Measurements from ENCODE around the gene FMNL2. TPM values are rescaled to one million over a fixed set of nuclear protein-coding genes. Genes with fewer than 3 reads are reported as not detected.
"Not testable (repeated sequence)": the region's sequence is repeated elsewhere in the genome, so short reads cannot be mapped to it uniquely, and the experiment has no call there.

The FMNL2 gene
- total and polyA plus RNA-seq, 8 donors, result 7.8 to 100.0 (median 36.5) TPM

- H3K27ac ChIP-seq, result peak overlapping the region in 1 of 5 donors; percentile 6
- no peaks in the 10 kb centered on the region for H3K36me3 ChIP-seq
- H3K4me3 ChIP-seq, result peak overlapping the region in 1 of 4 donors; percentile 21
- TF ChIP-seq POLR2A (IDR thresholded peaks at IDR 0.05) (no peak), CTCF (IDR thresholded peaks at IDR 0.05) (no peak), EP300 (IDR thresholded peaks at IDR 0.05) (no peak), POLR2AphosphoS5 (IDR thresholded peaks at IDR 0.05) (no peak)
- no peaks in the 10 kb centered on the region for H3K9me3 ChIP-seq
- H3K27me3 ChIP-seq, result no peaks in the 10 kb centered on the region
- H3K4me1 ChIP-seq, result peaks cover 6 to 35% (median 21%) of the 10 kb centered on the region in 4 donors
- WGBS, 5 donors, result 36 to 56% (median 46%) methylated on average over 14 of the region's 14 CpGs
- DNase-seq, result peak in 1 of 2 donors; percentile 48
- intact Hi-C loops (cut with DNase I; ENCODE audit: low total_unique reads), result no loop called here
Observed at GRCh38 chr2:152518641-152519580, 183.9 kb downstream of the FMNL2 start.

GRCh38 chr2:152519581-152519952 is 184.6 kb downstream of the FMNL2 start:
- H3K27me3 ChIP-seq, result no peaks in the 10 kb centered on the region
- peak overlapping the region in 1 of 4 donors; percentile 21 for H3K4me3 ChIP-seq
- H3K36me3 ChIP-seq, result no peaks in the 10 kb centered on the region
- intact Hi-C loops (cut with DNase I; ENCODE audit: low total_unique reads), result no loop called here
- no peak overlapping the region for H3K27ac ChIP-seq
- TF ChIP-seq CTCF (IDR thresholded peaks at IDR 0.05) (no peak), POLR2A (IDR thresholded peaks at IDR 0.05) (no peak), POLR2AphosphoS5 (IDR thresholded peaks at IDR 0.05) (no peak), EP300 (IDR thresholded peaks at IDR 0.05) (no peak)
- no peaks in the 10 kb centered on the region for H3K9me3 ChIP-seq
- DNase-seq, result no peak
- peaks cover 6 to 35% (median 21%) of the 10 kb centered on the region in 4 donors for H3K4me1 ChIP-seq
- WGBS, 5 donors, result 13 to 33% (median 24%) methylated on average over 2 of the region's 2 CpGs

GRCh38 chr2:152520759-152521158 is 185.8 kb downstream of the FMNL2 start:
- no peaks in the 10 kb centered on the region for H3K36me3 ChIP-seq
- H3K4me3 ChIP-seq, result no peak overlapping the region
- no peaks in the 10 kb centered on the region for H3K27me3 ChIP-seq
- no peak for TF ChIP-seq CTCF (IDR thresholded peaks at IDR 0.05)
- TF ChIP-seq EP300 (IDR thresholded peaks at IDR 0.05), result no peak
- TF ChIP-seq POLR2A (IDR thresholded peaks at IDR 0.05), result no peak
- TF ChIP-seq POLR2AphosphoS5 (IDR thresholded peaks at IDR 0.05), result no peak
- DNase-seq, result no peak
- intact Hi-C loops (cut with DNase I; ENCODE audit: low total_unique reads), result no loop called here
- peaks cover 6 to 36% (median 23%) of the 10 kb centered on the region in 4 donors for H3K4me1 ChIP-seq
- H3K9me3 ChIP-seq, result no peaks in the 10 kb centered on the region
- H3K27ac ChIP-seq, result no peak overlapping the region

GRCh38 chr2:152522446-152522845 is 187.5 kb downstream of the FMNL2 start:
- DNase-seq; intact Hi-C loops (cut with DNase I; ENCODE audit: low total_unique reads); H3K9me3 ChIP-seq; H3K4me3 ChIP-seq; H3K36me3 ChIP-seq; H3K27ac ChIP-seq; H3K27me3 ChIP-seq: not testable (repeated sequence)
- WGBS, 5 donors, result 60 to 84% (median 80%) methylated on average over 3 of the region's 3 CpGs
- peaks cover 9 to 41% (median 23%) of the 10 kb centered on the region in 4 donors for H3K4me1 ChIP-seq

- Histone ChIP-seq H3K27ac (no peak overlapping the region), H3K36me3 (no peaks in the 10 kb centered on the region), H3K9me3 (no peaks in the 10 kb centered on the region), H3K4me3 (no peak overlapping the region), H3K4me1 (peaks cover 9 to 40% (median 21%) of the 10 kb centered on the region in 4 donors), H3K27me3 (no peaks in the 10 kb centered on the region)
- intact Hi-C loops (cut with DNase I; ENCODE audit: low total_unique reads), result no loop called here
- DNase-seq, result no peak
- TF ChIP-seq EP300 (IDR thresholded peaks at IDR 0.05) (no peak), POLR2A (IDR thresholded peaks at IDR 0.05) (no peak), CTCF (IDR thresholded peaks at IDR 0.05) (no peak), POLR2AphosphoS5 (IDR thresholded peaks at IDR 0.05) (no peak)
Observed at GRCh38 chr2:152523091-152523490, 188.1 kb downstream of the FMNL2 start.

Measured in stomach (tissue), 9 donors.